HEK293T (cell line): ENCODE measurements around the gene TAP1.

ENCODE experiments used
- ARNT ChIP-seq: fragments of 450-650 bp; IDR thresholded peaks from 2 replicates; pipeline ENCODE4 v1.6.1; 2017; ENCODE audit warnings: mild to moderate bottlenecking
- BHLHE40 ChIP-seq: fragments of 450-650 bp; IDR thresholded peaks from 2 replicates; pipeline ENCODE4 v1.6.1; 2016; ENCODE audit warnings: mild to moderate bottlenecking, moderate library complexity, borderline replicate concordance
- CTBP1 ChIP-seq: fragments of 450-650 bp; IDR thresholded peaks from 2 replicates; pipeline ENCODE4 v1.6.1; 2016; ENCODE audit warnings: borderline replicate concordance
- ELF4 ChIP-seq: fragments of 450-650 bp; IDR thresholded peaks from 2 replicates; pipeline ENCODE4 v1.6.1; 2017; ENCODE audit warnings: antibody characterized with exemption
- FOXA1 ChIP-seq: fragments of 450-650 bp; IDR thresholded peaks from 2 replicates; pipeline ENCODE4 v1.6.1; 2016; ENCODE audit warnings: mild to moderate bottlenecking
- FOXM1 ChIP-seq: fragments of 450-650 bp; IDR thresholded peaks from 2 replicates; pipeline ENCODE4 v1.6.1; 2017; ENCODE audit warnings: mild to moderate bottlenecking, borderline replicate concordance
- HDGF ChIP-seq: fragments of 450-650 bp; IDR thresholded peaks from 2 replicates; pipeline ENCODE4 v1.6.1; 2017; ENCODE audit warnings: antibody characterized with exemption, borderline replicate concordance
- L3MBTL2 ChIP-seq: fragments of 450-650 bp; conservative IDR thresholded peaks from 2 replicates; pipeline ENCODE4 v1.6.1; 2016; ENCODE audit warnings: mild to moderate bottlenecking
- LEF1 ChIP-seq: fragments of 450-650 bp; IDR thresholded peaks from 2 replicates; pipeline ENCODE4 v1.6.1; 2017; ENCODE audit warnings: mild to moderate bottlenecking, borderline replicate concordance
- NFRKB ChIP-seq: fragments of 450-650 bp; IDR thresholded peaks from 2 replicates; pipeline ENCODE4 v1.6.1; 2016; ENCODE audit warnings: mild to moderate bottlenecking, moderate library complexity
- SP1 ChIP-seq: fragments of 450-650 bp; IDR thresholded peaks from 2 replicates; pipeline ENCODE4 v1.6.1; 2017
- SUZ12 ChIP-seq: fragments of 450-650 bp; IDR thresholded peaks from 2 replicates; pipeline ENCODE4 v1.6.1; 2016; ENCODE audit warnings: mild to moderate bottlenecking
- TARDBP ChIP-seq: fragments of 450-650 bp; IDR thresholded peaks from 2 replicates; pipeline ENCODE4 v1.6.1; 2016
- ZNF384 ChIP-seq: fragments of 450-650 bp; IDR thresholded peaks from 2 replicates; pipeline ENCODE4 v1.6.1; 2016

DNA sequence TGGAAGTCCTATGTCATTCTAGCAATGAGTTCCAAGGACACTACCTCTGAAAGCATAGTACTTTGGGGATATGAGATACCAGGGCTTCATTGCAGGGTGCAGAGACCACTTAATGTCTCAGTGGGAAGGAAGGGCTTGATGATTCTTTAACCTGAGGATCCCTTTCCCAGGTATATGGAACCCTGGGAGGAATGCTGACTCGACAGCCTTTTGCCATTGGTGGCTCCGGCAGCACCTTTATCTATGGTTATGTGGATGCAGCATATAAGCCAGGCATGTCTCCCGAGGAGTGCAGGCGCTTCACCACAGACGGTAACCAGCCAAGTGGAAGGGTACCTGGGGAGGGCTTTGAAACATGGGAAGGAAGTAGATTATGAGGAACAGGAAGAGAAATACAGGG, 4.7 kb upstream of the TAP1 start:
- TF ChIP-seq SUZ12 (no peak), FOXM1 (no peak), BHLHE40 (no peak), SP1 (no peak), ZNF384 (no peak), CTBP1 (no peak), FOXA1 (no peak), LEF1 (no peak), ELF4 (no peak), ARNT (no peak), NFRKB (no peak), L3MBTL2 (no peak), TARDBP (no peak), HDGF (no peak)
